HG02943 (cell line): Measurements from ENCODE around the gene UNC45A.
"Not testable (repeated sequence)": the region's sequence is repeated elsewhere in the genome, so short reads cannot be mapped to it uniquely, and the experiment has no call there.

Experiments
- ATAC-seq: cut with Tn5 transposase; IDR thresholded peaks from one replicate; pipeline ENCODE4 v1.9.1; 2021; ENCODE audit warnings: mild to moderate bottlenecking, low read depth, moderate library complexity; ENCODE audit not compliant: unreplicated experiment

The UNC45A gene

GRCh38 chr15:90903733-90904536 is 31.1 kb upstream of the UNC45A start:
- no peak for ATAC-seq

- ATAC-seq, result no peak
These were observed 30.3 kb upstream of the UNC45A start for GRCh38 chr15:90904746-90905145.

GRCh38 chr15:90905306-90906180 is 29.5 kb upstream of the UNC45A start:
- no peak for ATAC-seq

GRCh38 chr15:90906181-90906849 is 28.8 kb upstream of the UNC45A start:
- no peak for ATAC-seq

GRCh38 chr15:90907051-90907660 is 27.9 kb upstream of the UNC45A start:
- ATAC-seq, result no peak

GRCh38 chr15:90907838-90908507 is 27.1 kb upstream of the UNC45A start:
- no peak for ATAC-seq

GRCh38 chr15:90909449-90909848 is 25.6 kb upstream of the UNC45A start:
- not testable (repeated sequence) for ATAC-seq

GRCh38 chr15:90909976-90910375 is 25.1 kb upstream of the UNC45A start:
- no peak for ATAC-seq

GRCh38 chr15:90910441-90911301 is 24.4 kb upstream of the UNC45A start:
- no peak for ATAC-seq

- no peak for ATAC-seq
These were observed 23.8 kb upstream of the UNC45A start for GRCh38 chr15:90911302-90911623.

- ATAC-seq, result no peak
These were observed 22.9 kb upstream of the UNC45A start for GRCh38 chr15:90911906-90912769.

- ATAC-seq, result no peak
These were observed 22.4 kb upstream of the UNC45A start for GRCh38 chr15:90912770-90913075.

GRCh38 chr15:90913398-90913944 is 21.6 kb upstream of the UNC45A start:
- no peak for ATAC-seq

- no peak for ATAC-seq
These were observed 20.6 kb upstream of the UNC45A start for GRCh38 chr15:90914305-90915080.

- ATAC-seq, result no peak
These were observed 19.8 kb upstream of the UNC45A start for GRCh38 chr15:90915216-90915807.

GRCh38 chr15:90915808-90916440 is 19.2 kb upstream of the UNC45A start:
- ATAC-seq, result no peak

- no peak for ATAC-seq
These were observed 18.6 kb upstream of the UNC45A start for GRCh38 chr15:90916461-90916860.
